Measurements from ENCODE around the gene P4HB. TPM values are rescaled to one million over a fixed set of nuclear protein-coding genes. Genes with fewer than 3 reads are reported as not detected.

The P4HB gene
- total RNA-seq, 2 experiments from 2014 or later, result 223 to 233 TPM

DNA sequence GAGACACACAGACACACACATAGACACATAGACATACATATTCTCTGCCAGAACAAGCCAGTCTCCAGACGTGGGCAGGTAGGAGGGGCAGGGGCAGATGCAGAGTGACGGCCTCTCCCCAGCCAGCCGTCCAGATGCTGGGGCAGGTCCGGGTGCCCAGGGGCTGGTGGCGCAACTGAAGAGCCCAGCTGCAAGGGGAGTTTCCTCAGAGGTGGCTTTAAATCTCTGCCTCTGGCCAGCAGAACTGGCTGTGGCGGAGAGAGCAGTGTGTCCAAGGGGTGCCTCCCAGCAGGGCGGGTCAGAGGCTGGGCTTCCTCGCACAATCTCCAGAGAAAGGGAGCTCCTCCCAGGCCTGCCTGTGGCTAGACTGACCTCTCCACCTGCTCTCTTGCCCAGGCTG lies 65.8 kb downstream of the P4HB start:
- H3K4me3 ChIP-seq (ENCODE audit: low read length), result no peak overlapping the region
- no peaks in the 10 kb centered on the region for H3K9me3 ChIP-seq (ENCODE audit: control insufficient read depth in 1 of 2, insufficient read depth in 1 of 2, low read length in 2 of 2)
- intact Hi-C loops (cut with DNase I, micrococcal nuclease), result no loop called here
- TF ChIP-seq, protein P1, sequence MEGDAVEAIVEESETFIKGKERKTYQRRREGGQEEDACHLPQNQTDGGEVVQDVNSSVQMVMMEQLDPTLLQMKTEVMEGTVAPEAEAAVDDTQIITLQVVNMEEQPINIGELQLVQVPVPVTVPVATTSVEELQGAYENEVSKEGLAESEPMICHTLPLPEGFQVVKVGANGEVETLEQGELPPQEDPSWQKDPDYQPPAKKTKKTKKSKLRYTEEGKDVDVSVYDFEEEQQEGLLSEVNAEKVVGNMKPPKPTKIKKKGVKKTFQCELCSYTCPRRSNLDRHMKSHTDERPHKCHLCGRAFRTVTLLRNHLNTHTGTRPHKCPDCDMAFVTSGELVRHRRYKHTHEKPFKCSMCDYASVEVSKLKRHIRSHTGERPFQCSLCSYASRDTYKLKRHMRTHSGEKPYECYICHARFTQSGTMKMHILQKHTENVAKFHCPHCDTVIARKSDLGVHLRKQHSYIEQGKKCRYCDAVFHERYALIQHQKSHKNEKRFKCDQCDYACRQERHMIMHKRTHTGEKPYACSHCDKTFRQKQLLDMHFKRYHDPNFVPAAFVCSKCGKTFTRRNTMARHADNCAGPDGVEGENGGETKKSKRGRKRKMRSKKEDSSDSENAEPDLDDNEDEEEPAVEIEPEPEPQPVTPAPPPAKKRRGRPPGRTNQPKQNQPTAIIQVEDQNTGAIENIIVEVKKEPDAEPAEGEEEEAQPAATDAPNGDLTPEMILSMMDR (IDR thresholded peaks at IDR 0.05), result no peak
- DNase-seq (no peak), ATAC-seq (ENCODE audit: poor library complexity) (no peak)
- ChIA-PET CTCF (no interaction called here), POLR2A (no interaction called here)
- Mint-ChIP-seq H3K4me3 (no peak overlapping the region), H3K27ac (no peak overlapping the region), H3K27me3 (peaks cover 4% of the 10 kb centered on the region), H3K4me1 (ENCODE audit: low read depth) (no peaks in the 10 kb centered on the region), H3K36me3 (ENCODE audit: low read depth) (no peaks in the 10 kb centered on the region), H3K9me3 (no peaks in the 10 kb centered on the region)
- H3K27me3 ChIP-seq (ENCODE audit: control insufficient read depth in 1 of 2, insufficient read depth in 2 of 2, low read length in 2 of 2), result peaks cover 8 to 9% of the 10 kb centered on the region in 2 experiments
- no peaks in the 10 kb centered on the region for H3K36me3 ChIP-seq (ENCODE audit: insufficient read depth, low read length)
- no peaks in the 10 kb centered on the region for H3K4me1 ChIP-seq (ENCODE audit: insufficient read depth, low read length)
- H3K27ac ChIP-seq (ENCODE audit: low read depth in 1 of 2, low read length in 2 of 2), result no peak overlapping the region

DNA sequence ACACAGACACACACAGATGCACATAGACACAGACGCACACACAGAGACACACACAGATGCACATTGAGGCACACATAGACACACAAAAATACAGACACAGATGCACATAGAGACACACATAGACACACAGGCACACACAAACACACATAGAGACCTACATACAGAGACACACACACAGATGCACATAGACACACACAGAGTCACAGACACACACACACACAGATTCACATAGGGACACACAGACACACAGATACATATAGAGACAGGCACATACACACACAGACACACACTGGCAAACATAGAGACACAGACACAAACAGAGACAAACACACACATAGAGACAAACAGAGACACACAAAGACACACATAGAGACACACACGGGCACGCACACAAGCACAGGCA lies 66.3 kb downstream of the P4HB start:
- H3K27ac ChIP-seq (ENCODE audit: low read depth in 1 of 2, low read length in 2 of 2), result no peak overlapping the region
- no peaks in the 10 kb centered on the region for H3K4me1 ChIP-seq (ENCODE audit: insufficient read depth, low read length)
- H3K9me3 ChIP-seq (ENCODE audit: control insufficient read depth in 1 of 2, insufficient read depth in 1 of 2, low read length in 2 of 2), result no peaks in the 10 kb centered on the region
- no peaks in the 10 kb centered on the region for H3K36me3 ChIP-seq (ENCODE audit: insufficient read depth, low read length)
- ATAC-seq (ENCODE audit: poor library complexity) (no peak), DNase-seq (no peak)
- POLR2A ChIA-PET, result no interaction called here
- peaks cover 1% of the 10 kb centered on the region for H3K27me3 Mint-ChIP-seq
- H3K9me3 Mint-ChIP-seq, result no peaks in the 10 kb centered on the region
- H3K4me3 ChIP-seq (ENCODE audit: low read length), result no peak overlapping the region
- H3K4me1 Mint-ChIP-seq (ENCODE audit: low read depth), result no peaks in the 10 kb centered on the region
- H3K27ac Mint-ChIP-seq, result no peak overlapping the region
- TF ChIP-seq, protein P1 (IDR thresholded peaks at IDR 0.05), result no peak
- H3K27me3 ChIP-seq (ENCODE audit: control insufficient read depth in 1 of 2, insufficient read depth in 2 of 2, low read length in 2 of 2), result peaks cover 8 to 9% of the 10 kb centered on the region in 2 experiments
- no peak overlapping the region for H3K4me3 Mint-ChIP-seq
- CTCF ChIA-PET, result no interaction called here
- no peaks in the 10 kb centered on the region for H3K36me3 Mint-ChIP-seq (ENCODE audit: low read depth)
- intact Hi-C loops (cut with DNase I, micrococcal nuclease), result no loop called here

Other genes starting within 250 kb of the P4HB start
- 10 to 100 TPM; 61.0 to 62.4 TPM for gene NPLOC4, start 223.4 kb downstream of the P4HB start, total RNA-seq
- gene TSPAN10, start 223.3 kb downstream of the P4HB start, total RNA-seq, result under 1 TPM in 1 of 2 experiments, not detected in 1; 0.17 TPM
- gene PDE6G, start 204.0 kb downstream of the P4HB start, total RNA-seq, result under 1 TPM; 0.49 to 0.92 TPM
- 10 to 100 TPM; 24.6 to 25.3 TPM for gene OXLD1, start 193.9 kb downstream of the P4HB start, total RNA-seq
- 10 to 100 TPM; 20.8 to 21.7 TPM for gene CCDC137, start 193.8 kb downstream of the P4HB start, total RNA-seq
- 10 to 100 TPM; 35.7 to 38.5 TPM for gene ARL16, start 176.7 kb downstream of the P4HB start, total RNA-seq
- 100 to 1,000 TPM; 118 to 127 TPM for gene HGS, start 176.5 kb downstream of the P4HB start, total RNA-seq
- 10 to 100 TPM; 26.2 to 26.5 TPM for gene MRPL12, start 157.2 kb downstream of the P4HB start, total RNA-seq
- 1 to 10 TPM; 4.6 TPM for gene SLC25A10, start 148.3 kb downstream of the P4HB start, total RNA-seq
- gene GCGR, start 56.4 kb downstream of the P4HB start, total RNA-seq, result not detected
- 10 to 100 TPM; 36.9 to 37.7 TPM for gene MCRIP1, start 27.2 kb downstream of the P4HB start, total RNA-seq
- not detected for gene PPP1R27, start 25.5 kb downstream of the P4HB start, total RNA-seq
- gene ARHGDIA, start 10.8 kb upstream of the P4HB start, total RNA-seq, result 100 to 1,000 TPM; 706 to 715 TPM
- gene ALYREF, start 31.1 kb upstream of the P4HB start, total RNA-seq, result 100 to 1,000 TPM in 1 of 2 experiments, 10 to 100 TPM in 1; 93.3 to 101 TPM
- gene ANAPC11, start 31.2 kb upstream of the P4HB start, total RNA-seq, result 10 to 100 TPM; 27.9 to 28.9 TPM
- under 1 TPM in 1 of 2 experiments, not detected in 1; 0.20 TPM for gene NPB, start 41.7 kb upstream of the P4HB start, total RNA-seq
- 10 to 100 TPM; 18.7 to 18.9 TPM for gene PCYT2, start 50.9 kb upstream of the P4HB start, total RNA-seq
- 10 to 100 TPM; 56.7 to 57.5 TPM for gene SIRT7, start 57.6 kb upstream of the P4HB start, total RNA-seq
- 10 to 100 TPM; 10.8 to 13.3 TPM for gene MAFG, start 67.2 kb upstream of the P4HB start, total RNA-seq
- 1 to 10 TPM in 1 of 2 experiments, under 1 TPM in 1; 0.38 to 1.0 TPM for gene PYCR1, start 76.8 kb upstream of the P4HB start, total RNA-seq
- not detected for gene MYADML2, start 86.7 kb upstream of the P4HB start, total RNA-seq
- not detected for gene NOTUM, start 100.7 kb upstream of the P4HB start, total RNA-seq
- 10 to 100 TPM; 19.1 to 22.7 TPM for gene ASPSCR1, start 117.1 kb upstream of the P4HB start, total RNA-seq
- 10 to 100 TPM; 14.9 to 19.6 TPM for gene CENPX, start 162.3 kb upstream of the P4HB start, total RNA-seq
- 10 to 100 TPM; 17.7 to 17.9 TPM for gene LRRC45, start 162.8 kb upstream of the P4HB start, total RNA-seq
- 1 to 10 TPM; 3.3 to 5.3 TPM for gene RAC3, start 171.1 kb upstream of the P4HB start, total RNA-seq
- gene DCXR, start 177.2 kb upstream of the P4HB start, total RNA-seq, result 100 to 1,000 TPM; 103 to 119 TPM
- 10 to 100 TPM; 28.1 to 31.2 TPM for gene RFNG, start 191.3 kb upstream of the P4HB start, total RNA-seq
- 10 to 100 TPM; 64.6 to 69.3 TPM for gene GPS1, start 191.4 kb upstream of the P4HB start, total RNA-seq
- gene DUS1L, start 205.3 kb upstream of the P4HB start, total RNA-seq, result 100 to 1,000 TPM; 160 to 163 TPM
- 100 to 1,000 TPM; 168 to 174 TPM for gene FASN, start 237.7 kb upstream of the P4HB start, total RNA-seq

All from CD4-positive, alpha-beta T cell (primary cell).